ENCODE data around the gene SPAG8.

The SPAG8 gene

DNA sequence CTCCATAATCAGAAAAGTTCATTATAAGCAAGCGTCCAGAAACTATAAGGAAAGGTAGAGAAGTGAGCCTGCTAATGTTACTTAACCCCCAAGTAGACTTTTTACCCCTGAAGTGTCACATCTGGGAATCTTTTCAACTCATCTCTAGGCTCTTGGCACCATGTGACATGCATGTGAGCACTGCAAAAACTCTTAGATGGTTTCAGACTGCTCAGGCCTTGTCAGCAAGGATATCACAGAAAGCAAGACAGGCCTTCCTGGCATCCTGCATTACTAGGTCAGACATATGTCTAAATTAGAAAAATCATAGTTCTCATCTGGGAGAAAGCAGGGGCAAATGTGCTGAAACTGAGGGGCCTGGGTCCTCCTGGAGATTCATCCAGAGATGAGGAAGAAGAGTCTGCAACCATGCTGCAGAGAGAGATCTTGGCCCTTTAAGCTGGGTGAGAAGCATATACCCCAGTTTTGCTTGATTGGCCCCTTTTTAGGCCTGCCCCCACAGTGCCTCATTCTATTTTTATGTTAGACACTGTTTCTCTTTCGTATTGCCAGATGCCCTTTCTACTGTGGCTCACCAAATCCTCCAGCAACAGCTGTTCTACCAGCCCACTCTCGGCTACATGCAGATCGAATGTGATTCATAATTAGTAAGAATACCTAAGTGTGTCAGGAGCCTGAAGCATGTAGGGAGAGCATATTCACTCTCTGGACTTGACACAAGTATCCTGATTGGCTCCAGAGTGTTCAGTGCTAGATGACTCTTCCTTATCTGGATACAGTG, 35.9 kb upstream of the SPAG8 start:
- H3K27ac ChIP-seq (ENCODE audit: low read depth, low read length), result no peak overlapping the region
- H3K9me3 ChIP-seq (ENCODE audit: insufficient read depth, low read depth, low read length), result no peaks in the 10 kb centered on the region
- peaks cover 19% of the 10 kb centered on the region for H3K27me3 ChIP-seq (ENCODE audit: insufficient read depth, low read length)
- H3K9ac ChIP-seq (ENCODE audit: low read depth, low read length), result no peak overlapping the region
- H3K36me3 ChIP-seq (ENCODE audit: insufficient read depth, low read length), result peaks cover 3% of the 10 kb centered on the region; the same call in 1 of the 2 replicates
- peaks cover 23% of the 10 kb centered on the region for H3K4me1 ChIP-seq (ENCODE audit: insufficient read depth, low read length)
- no peak overlapping the region for H3K4me3 ChIP-seq (ENCODE audit: low read length)
- WGBS, result 95% methylated on average over 4 of the region's 4 CpGs

- peak overlapping the region; percentile 27; the same call in 1 of the 2 replicates for H3K9ac ChIP-seq (ENCODE audit: low read depth, low read length)
- peaks cover 19% of the 10 kb centered on the region for H3K27me3 ChIP-seq (ENCODE audit: insufficient read depth, low read length)
- WGBS, result 15% methylated on average over 52 of the region's 53 CpGs
- H3K4me3 ChIP-seq (ENCODE audit: low read length), result peak overlapping the region; percentile 59
- H3K36me3 ChIP-seq (ENCODE audit: insufficient read depth, low read length), result peaks cover 3% of the 10 kb centered on the region; the same call in 1 of the 2 replicates
- peak overlapping the region; percentile 44; the same call in 1 of the 2 replicates for H3K27ac ChIP-seq (ENCODE audit: low read depth, low read length)
- peaks cover 23% of the 10 kb centered on the region for H3K4me1 ChIP-seq (ENCODE audit: insufficient read depth, low read length)
- no peaks in the 10 kb centered on the region for H3K9me3 ChIP-seq (ENCODE audit: insufficient read depth, low read depth, low read length)
These were observed 34.0 kb upstream of the SPAG8 start for GRCh38 chr9:35845824-35846771.

DNA sequence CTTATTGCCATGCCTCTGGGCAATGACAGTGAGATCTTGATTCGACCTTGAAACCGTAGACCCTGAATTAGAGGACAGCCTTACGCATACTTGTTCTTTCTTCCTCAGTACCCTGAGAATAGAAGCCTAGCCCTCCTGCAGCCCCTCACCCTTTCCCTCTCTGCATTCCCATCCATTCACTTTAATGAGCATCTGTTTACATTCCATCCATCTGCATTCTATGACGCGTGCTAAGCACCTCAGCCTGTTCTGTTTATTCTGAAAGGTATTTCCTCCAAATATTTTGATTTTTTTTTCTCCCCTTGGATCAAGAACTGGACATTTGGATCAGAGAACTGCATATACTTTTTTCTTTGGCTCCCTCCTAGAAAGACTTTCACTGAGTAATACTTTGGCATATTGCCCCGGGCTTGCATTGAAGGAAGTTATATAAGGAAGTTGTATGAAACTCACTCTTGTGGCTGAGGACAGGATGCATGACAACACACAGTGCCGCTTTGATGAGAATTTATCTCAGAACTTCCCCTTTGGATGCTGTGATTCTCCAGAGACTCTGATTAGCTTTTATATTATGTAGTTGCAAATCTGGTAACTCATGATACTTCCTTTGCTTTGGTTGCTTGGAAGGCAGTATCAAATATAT, 32.7 kb upstream of the SPAG8 start:
- H3K4me1 ChIP-seq (ENCODE audit: insufficient read depth, low read length), result peaks cover 23% of the 10 kb centered on the region
- 43% methylated on average over 7 of the region's 7 CpGs for WGBS

GRCh38 chr9:35842795-35843194, 30.7 kb upstream of the SPAG8 start:
- peaks cover 19% of the 10 kb centered on the region for H3K27me3 ChIP-seq (ENCODE audit: insufficient read depth, low read length)
- H3K36me3 ChIP-seq (ENCODE audit: insufficient read depth, low read length), result no peaks in the 10 kb centered on the region
- H3K27ac ChIP-seq (ENCODE audit: low read depth, low read length), result no peak overlapping the region
- H3K9ac ChIP-seq (ENCODE audit: low read depth, low read length), result no peak overlapping the region
- no peaks in the 10 kb centered on the region for H3K9me3 ChIP-seq (ENCODE audit: insufficient read depth, low read depth, low read length)
- no peak overlapping the region for H3K4me3 ChIP-seq (ENCODE audit: low read length)
- WGBS, result 92% methylated on average over 3 of the region's 3 CpGs
- peaks cover 23% of the 10 kb centered on the region for H3K4me1 ChIP-seq (ENCODE audit: insufficient read depth, low read length)

More for the DNA sequence above, 32.7 kb upstream of the SPAG8 start:
- Histone ChIP-seq H3K9ac (ENCODE audit: low read depth, low read length) (no peak overlapping the region), H3K27me3 (ENCODE audit: insufficient read depth, low read length) (peaks cover 19% of the 10 kb centered on the region), H3K9me3 (ENCODE audit: insufficient read depth, low read depth, low read length) (no peaks in the 10 kb centered on the region), H3K36me3 (ENCODE audit: insufficient read depth, low read length) (peaks cover 3% of the 10 kb centered on the region; the same call in 1 of the 2 replicates), H3K4me3 (ENCODE audit: low read length) (no peak overlapping the region; the same call in 1 of the 2 replicates), H3K27ac (ENCODE audit: low read depth, low read length) (peak overlapping the region; percentile 73; the same call in 1 of the 2 replicates)

- peaks cover 23% of the 10 kb centered on the region for H3K4me1 ChIP-seq (ENCODE audit: insufficient read depth, low read length)
- WGBS, result 92% methylated on average over 17 of the region's 17 CpGs
These were observed 30.1 kb upstream of the SPAG8 start for GRCh38 chr9:35842020-35842745.

GRCh38 chr9:35841645-35841900, 29.5 kb upstream of the SPAG8 start:
- Histone ChIP-seq H3K4me3 (ENCODE audit: low read length) (no peak overlapping the region), H3K27ac (ENCODE audit: low read depth, low read length) (no peak overlapping the region), H3K4me1 (ENCODE audit: insufficient read depth, low read length) (peaks cover 20% of the 10 kb centered on the region), H3K9ac (ENCODE audit: low read depth, low read length) (no peak overlapping the region), H3K36me3 (ENCODE audit: insufficient read depth, low read length) (no peaks in the 10 kb centered on the region), H3K27me3 (ENCODE audit: insufficient read depth, low read length) (peaks cover 11% of the 10 kb centered on the region), H3K9me3 (ENCODE audit: insufficient read depth, low read depth, low read length) (no peaks in the 10 kb centered on the region)
- WGBS, result 86% methylated on average over 5 of the region's 5 CpGs

More at GRCh38 chr9:35842020-35842745, 30.1 kb upstream of the SPAG8 start:
- Histone ChIP-seq H3K27me3 (ENCODE audit: insufficient read depth, low read length) (peaks cover 17% of the 10 kb centered on the region), H3K4me3 (ENCODE audit: low read length) (no peak overlapping the region), H3K36me3 (ENCODE audit: insufficient read depth, low read length) (no peaks in the 10 kb centered on the region), H3K27ac (ENCODE audit: low read depth, low read length) (no peak overlapping the region), H3K9ac (ENCODE audit: low read depth, low read length) (no peak overlapping the region), H3K9me3 (ENCODE audit: insufficient read depth, low read depth, low read length) (no peaks in the 10 kb centered on the region)

- Histone ChIP-seq H3K9ac (ENCODE audit: low read depth, low read length) (no peak overlapping the region), H3K4me1 (ENCODE audit: insufficient read depth, low read length) (peaks cover 19% of the 10 kb centered on the region), H3K9me3 (ENCODE audit: insufficient read depth, low read depth, low read length) (no peaks in the 10 kb centered on the region), H3K4me3 (ENCODE audit: low read length) (no peak overlapping the region), H3K27me3 (ENCODE audit: insufficient read depth, low read length) (peaks cover 6% of the 10 kb centered on the region; the same call in 1 of the 2 replicates), H3K36me3 (ENCODE audit: insufficient read depth, low read length) (no peaks in the 10 kb centered on the region), H3K27ac (ENCODE audit: low read depth, low read length) (no peak overlapping the region)
- WGBS, result 90% methylated on average over 15 of the region's 15 CpGs
These were observed 29.0 kb upstream of the SPAG8 start for GRCh38 chr9:35840881-35841644.

- no peaks in the 10 kb centered on the region for H3K36me3 ChIP-seq (ENCODE audit: insufficient read depth, low read length)
- H3K9ac ChIP-seq (ENCODE audit: low read depth, low read length), result no peak overlapping the region
- H3K9me3 ChIP-seq (ENCODE audit: insufficient read depth, low read depth, low read length), result no peaks in the 10 kb centered on the region
- no peak overlapping the region for H3K27ac ChIP-seq (ENCODE audit: low read depth, low read length)
- no peaks in the 10 kb centered on the region for H3K27me3 ChIP-seq (ENCODE audit: insufficient read depth, low read length)
- H3K4me3 ChIP-seq (ENCODE audit: low read length), result no peak overlapping the region
- WGBS, result 89% methylated on average over 5 of the region's 5 CpGs
- peaks cover 11% of the 10 kb centered on the region for H3K4me1 ChIP-seq (ENCODE audit: insufficient read depth, low read length)
These were observed 27.9 kb upstream of the SPAG8 start for GRCh38 chr9:35839926-35840325.

- H3K36me3 ChIP-seq (ENCODE audit: insufficient read depth, low read length), result no peaks in the 10 kb centered on the region
- H3K27ac ChIP-seq (ENCODE audit: low read depth, low read length), result no peak overlapping the region
- WGBS, result 93% methylated on average over 5 of the region's 5 CpGs
- H3K4me3 ChIP-seq (ENCODE audit: low read length), result no peak overlapping the region
- H3K9me3 ChIP-seq (ENCODE audit: insufficient read depth, low read depth, low read length), result no peaks in the 10 kb centered on the region
- H3K4me1 ChIP-seq (ENCODE audit: insufficient read depth, low read length), result no peaks in the 10 kb centered on the region
- H3K9ac ChIP-seq (ENCODE audit: low read depth, low read length), result no peak overlapping the region
- no peaks in the 10 kb centered on the region for H3K27me3 ChIP-seq (ENCODE audit: insufficient read depth, low read length)
These were observed 24.5 kb upstream of the SPAG8 start for GRCh38 chr9:35836595-35836994.

- no peaks in the 10 kb centered on the region for H3K4me1 ChIP-seq (ENCODE audit: insufficient read depth, low read length)
- H3K9ac ChIP-seq (ENCODE audit: low read depth, low read length), result no peak overlapping the region
- H3K27ac ChIP-seq (ENCODE audit: low read depth, low read length), result no peak overlapping the region
- H3K4me3 ChIP-seq (ENCODE audit: low read length), result no peak overlapping the region
- no peaks in the 10 kb centered on the region for H3K9me3 ChIP-seq (ENCODE audit: insufficient read depth, low read depth, low read length)
- 90% methylated on average over 2 of the region's 2 CpGs for WGBS
- no peaks in the 10 kb centered on the region for H3K36me3 ChIP-seq (ENCODE audit: insufficient read depth, low read length)
- no peaks in the 10 kb centered on the region for H3K27me3 ChIP-seq (ENCODE audit: insufficient read depth, low read length)
These were observed 23.7 kb upstream of the SPAG8 start for GRCh38 chr9:35835766-35836165.
